HEK293 (cell line): ENCODE measurements around the gene NFS1.

ENCODE experiments used
- CTCF ChIA-PET: fragments of 350-600 bp; formaldehyde crosslinking; extraction: SDS; loops from one replicate; lab custom pipeline; 2021; ENCODE audit warnings: antibody characterized with exemption; lab: Yijun Ruan, JAX
- POLR2A ChIA-PET: fragments of 300-600 bp; formaldehyde crosslinking; extraction: SDS; loops from one replicate; lab custom pipeline; 2020; ENCODE audit warnings: antibody characterized with exemption, inconsistent platforms; lab: Yijun Ruan, JAX
- H3K27ac ChIP-seq: fragments of 200-500 bp; sonication (Bioruptor generic); 2 replicates; pipeline ENCODE4 v1.5.1; 2014; ENCODE audit warnings: low read depth, low read length, control low read depth, inconsistent platforms; ENCODE audit errors: extremely low read depth
- H3K36me3 ChIP-seq, 2 experiments: fragments of 200-500 bp in 1 of 2; sonication (Bioruptor generic) in 1 of 2; 1 replicate in 1 of 2; 2 replicates in 1 of 2; pipeline ENCODE4 v1.5.1; 2014 to 2017; ENCODE audit warnings: inconsistent platforms in 2 of 2, low read length in 2 of 2; ENCODE audit not compliant: control insufficient read depth in 2 of 2, insufficient read depth in 1 of 2
- H3K4me1 ChIP-seq: fragments of 200-500 bp; sonication (Bioruptor generic); 2 replicates; pipeline ENCODE4 v1.5.1; 2014; ENCODE audit warnings: mild to moderate bottlenecking, low read length, inconsistent platforms; ENCODE audit not compliant: control insufficient read depth, insufficient read depth
- H3K4me3 ChIP-seq: 2 replicates; pipeline ENCODE4 v1.5.1; 2011; ENCODE audit warnings: low read depth, mild to moderate bottlenecking, control low read depth, low read length, moderate library complexity
- H3K9me3 ChIP-seq: fragments of 200-500 bp; sonication (Bioruptor generic); 2 replicates; pipeline ENCODE4 v1.5.1; 2014; ENCODE audit warnings: low read depth, low read length, inconsistent platforms; ENCODE audit not compliant: control insufficient read depth, insufficient read depth
- GLI2 ChIP-seq: fragments of 450-650 bp; formaldehyde crosslinking; IDR thresholded peaks from 2 replicates; pipeline ENCODE4; 2017; ENCODE audit warnings: missing biosample characterization, missing genetic modification characterization, low read depth, borderline replicate concordance
- REPIN1 ChIP-seq: fragments of 450-650 bp; formaldehyde crosslinking; IDR thresholded peaks from 2 replicates; pipeline ENCODE4 v1.5.1; 2017; ENCODE audit warnings: missing biosample characterization, missing genetic modification characterization, low read depth
- SALL2 ChIP-seq: fragments of 450-650 bp; formaldehyde crosslinking; IDR thresholded peaks from 2 replicates; pipeline ENCODE4 v1.5.0; 2017; ENCODE audit warnings: missing biosample characterization, mild to moderate bottlenecking, missing genetic modification characterization, borderline replicate concordance
- SETDB1 ChIP-seq: IDR thresholded peaks from one replicate; pipeline ENCODE4 v1.6.1; 2017; ENCODE audit warnings: mild to moderate bottlenecking, low read length, moderate library complexity, mixed read lengths; ENCODE audit not compliant: insufficient read length
- YY1 ChIP-seq: fragments of 450-650 bp; formaldehyde crosslinking; IDR thresholded peaks from 2 replicates; pipeline ENCODE4 v1.5.1; 2018; ENCODE audit warnings: missing biosample characterization, missing genetic modification characterization
- ZBTB10 ChIP-seq: fragments of 450-650 bp; formaldehyde crosslinking; IDR thresholded peaks from 2 replicates; pipeline ENCODE4 v1.5.1; 2016; ENCODE audit warnings: missing biosample characterization, missing genetic modification characterization
- ZBTB44 ChIP-seq: fragments of 450-650 bp; IDR thresholded peaks from 2 replicates; pipeline ENCODE4 v1.5.1; 2018; ENCODE audit warnings: missing biosample characterization, mild to moderate bottlenecking, missing genetic modification characterization
- ZBTB49 ChIP-seq: fragments of 450-650 bp; formaldehyde crosslinking; IDR thresholded peaks from 2 replicates; pipeline ENCODE4 v1.5.1; 2016; ENCODE audit warnings: missing biosample characterization, missing genetic modification characterization, low read depth
- ZFP3 ChIP-seq: fragments of 450-650 bp; formaldehyde crosslinking; IDR thresholded peaks from 2 replicates; pipeline ENCODE4 v1.5.1; 2016; ENCODE audit warnings: low read depth, missing biosample characterization, missing genetic modification characterization
- ZNF155 ChIP-seq: fragments of 450-650 bp; formaldehyde crosslinking; IDR thresholded peaks from 2 replicates; pipeline ENCODE4 v1.5.1; 2016; ENCODE audit warnings: missing biosample characterization, missing genetic modification characterization
- ZNF221 ChIP-seq: fragments of 450-650 bp; formaldehyde crosslinking; IDR thresholded peaks from 2 replicates; pipeline ENCODE4 v1.5.1; 2017; ENCODE audit warnings: missing biosample characterization, missing genetic modification characterization, borderline replicate concordance
- ZNF510 ChIP-seq: fragments of 450-650 bp; formaldehyde crosslinking; IDR thresholded peaks from 2 replicates; pipeline ENCODE4 v1.5.1; 2018; ENCODE audit warnings: mild to moderate bottlenecking, missing genetic modification characterization, missing biosample characterization; ENCODE audit not compliant: insufficient replicate concordance
- ZNF513 ChIP-seq: fragments of 450-650 bp; IDR thresholded peaks from 2 replicates; pipeline ENCODE4 v1.5.1; 2018; ENCODE audit warnings: missing biosample characterization, missing genetic modification characterization
- ZNF600 ChIP-seq: fragments of 450-650 bp; formaldehyde crosslinking; IDR thresholded peaks from 2 replicates; pipeline ENCODE4 v1.5.1; 2016; ENCODE audit warnings: missing biosample characterization, missing genetic modification characterization
- ZNF677 ChIP-seq: fragments of 450-650 bp; IDR thresholded peaks from 2 replicates; pipeline ENCODE4 v1.5.0; 2018; ENCODE audit warnings: missing biosample characterization, mild to moderate bottlenecking, missing genetic modification characterization, moderate library complexity
- ZNF692 ChIP-seq: fragments of 450-650 bp; formaldehyde crosslinking; IDR thresholded peaks from 2 replicates; pipeline ENCODE4 v1.5.1; 2016; ENCODE audit warnings: missing biosample characterization, missing genetic modification characterization
- ZSCAN18 ChIP-seq: fragments of 450-650 bp; formaldehyde crosslinking; IDR thresholded peaks from 2 replicates; pipeline ENCODE4 v1.5.1; 2016; ENCODE audit warnings: missing biosample characterization, missing genetic modification characterization

The NFS1 gene

GRCh38 chr20:35643045-35643444 lies 56.1 kb downstream of the NFS1 start (continued):
- TF ChIP-seq ZNF692 (tag by site-specific recombination) (no peak), ZNF155 (tag by site-specific recombination) (no peak), ZBTB49 (tag by site-specific recombination) (no peak)

GRCh38 chr20:35641743-35642142 lies 57.4 kb downstream of the NFS1 start:
- Histone ChIP-seq H3K4me3 (no peak overlapping the region), H3K27ac (no peak overlapping the region), H3K36me3 (no peaks in the 10 kb centered on the region; a peak in 1 of 3 replicates), H3K4me1 (no peaks in the 10 kb centered on the region), H3K9me3 (no peaks in the 10 kb centered on the region)
- TF ChIP-seq ZNF513 (tag by site-specific recombination) (no peak), ZNF600 (tag by site-specific recombination) (0 out of 2 replicates have a peak, but pooled peaks have one; percentile 33)
- ChIA-PET CTCF (no interaction called here), POLR2A (no interaction called here)

GRCh38 chr20:35640724-35641123 lies 58.4 kb downstream of the NFS1 start:
- no peaks in the 10 kb centered on the region; a peak in 1 of 3 replicates for H3K36me3 ChIP-seq
- ChIA-PET CTCF (no interaction called here), POLR2A (interaction anchor here (1.2 kb wide), 1 partner anchor 21 kb away, joined by 5 read pairs; no protein-coding TSS in a partner anchor)
- no peak overlapping the region for H3K4me3 ChIP-seq
- TF ChIP-seq ZNF510 (tag by site-specific recombination) (no peak), ZBTB44 (tag by site-specific recombination) (no peak)
- H3K27ac ChIP-seq = no peak overlapping the region
- H3K9me3 ChIP-seq = no peaks in the 10 kb centered on the region
- no peaks in the 10 kb centered on the region for H3K4me1 ChIP-seq

- ChIA-PET CTCF (interaction anchor here (0.6 to 3.2 kb wide), 2 partner anchors 16 to 19 kb away, joined by 3 to 16 read pairs; no protein-coding TSS in a partner anchor), POLR2A (no interaction called here)
- no peak overlapping the region for H3K27ac ChIP-seq
Observed at GRCh38 chr20:35638751-35639150, 60.4 kb downstream of the NFS1 start.

More at GRCh38 chr20:35638751-35639150, 60.4 kb downstream of the NFS1 start:
- no peaks in the 10 kb centered on the region for H3K9me3 ChIP-seq
- no peak overlapping the region for H3K4me3 ChIP-seq
- TF ChIP-seq SETDB1 = no peak
- TF ChIP-seq ZNF221 = no peak
- no peak for TF ChIP-seq GLI2
- TF ChIP-seq ZBTB10 = no peak
- TF ChIP-seq SALL2 = no peak
- TF ChIP-seq ZSCAN18 (tag by site-specific recombination) = no peak
- TF ChIP-seq ZFP3 (tag by site-specific recombination) = no peak
- no peak for TF ChIP-seq ZNF677 (tag by site-specific recombination)
- TF ChIP-seq YY1 = no peak
- TF ChIP-seq REPIN1 (tag by site-specific recombination) = no peak
- H3K36me3 ChIP-seq = no peaks in the 10 kb centered on the region
- no peaks in the 10 kb centered on the region for H3K4me1 ChIP-seq
